ENCODE results near the gene ADAMTS7.
"Not testable (repeated sequence)": the region's sequence is repeated elsewhere in the genome, so short reads cannot be mapped to it uniquely, and the experiment has no call there.

- TF ChIP-seq CTCF (conservative IDR thresholded peaks at IDR 0.05; ENCODE audit: low read depth, low read length); MXI1 (IDR thresholded peaks at IDR 0.05; ENCODE audit: borderline replicate concordance, low read depth, low read length): not testable (repeated sequence)
Observed at GRCh38 chr15:78736286-78736685, 75.0 kb downstream of the ADAMTS7 start.

Data from IMR-90 (cell line).